ENCODE measurements around the gene MON2. TPM values are rescaled to one million over a fixed set of nuclear protein-coding genes. Genes with fewer than 3 reads are reported as not detected.
"Not testable (repeated sequence)": the region's sequence is repeated elsewhere in the genome, so short reads cannot be mapped to it uniquely, and the experiment has no call there.

Gene MON2
- total RNA-seq (2014; rRNA removed; shearing (Covaris generic); ENCODE audit: low replicate concordance): 16.5 and 32.4 TPM in 2 replicates

GRCh38 chr12:62466594-62467491 lies at the start of gene MON2:
MON2 (plus strand) TSS chr12:62466826; CDS start chr12:62467208, 382 bp downstream.
- peak; percentile 88 for DNase-seq (ENCODE audit: low read depth)
- in situ Hi-C loops (cut with HindIII; ENCODE audit: low pct_unique_long_range_greater_than_20kb, low sequenced_read_pairs): no loop called here

- in situ Hi-C loops (cut with HindIII; ENCODE audit: low pct_unique_long_range_greater_than_20kb, low sequenced_read_pairs): loop anchor here (25.0 kb wide), 1 partner anchor 361 kb away; no protein-coding TSS in a partner anchor
- no peak for DNase-seq (ENCODE audit: low read depth)
Observed at GRCh38 chr12:62426089-62426488, 40.5 kb upstream of the MON2 start.

GRCh38 chr12:62429457-62429856 lies 37.2 kb upstream of the MON2 start:
- DNase-seq (ENCODE audit: low read depth): no peak
- in situ Hi-C loops (cut with HindIII; ENCODE audit: low pct_unique_long_range_greater_than_20kb, low sequenced_read_pairs): loop anchor here (25.0 kb wide), 1 partner anchor 358 kb away; no protein-coding TSS in a partner anchor

- in situ Hi-C loops (cut with HindIII; ENCODE audit: low pct_unique_long_range_greater_than_20kb, low sequenced_read_pairs): loop anchor here (25.0 kb wide), 1 partner anchor 353 kb away; no protein-coding TSS in a partner anchor
- no peak for DNase-seq (ENCODE audit: low read depth)
Observed at GRCh38 chr12:62434494-62435302, 31.9 kb upstream of the MON2 start.

- in situ Hi-C loops (cut with HindIII; ENCODE audit: low pct_unique_long_range_greater_than_20kb, low sequenced_read_pairs): loop anchor here (25.0 kb wide), 1 partner anchor 352 kb away; no protein-coding TSS in a partner anchor
- DNase-seq (ENCODE audit: low read depth): peak; percentile 21
Observed at GRCh38 chr12:62435303-62436163, 31.1 kb upstream of the MON2 start.

GRCh38 chr12:62436164-62436503 lies 30.5 kb upstream of the MON2 start:
- DNase-seq (ENCODE audit: low read depth): no peak
- in situ Hi-C loops (cut with HindIII; ENCODE audit: low pct_unique_long_range_greater_than_20kb, low sequenced_read_pairs): loop anchor here (25.0 kb wide), 1 partner anchor 351 kb away; no protein-coding TSS in a partner anchor

- in situ Hi-C loops (cut with HindIII; ENCODE audit: low pct_unique_long_range_greater_than_20kb, low sequenced_read_pairs): loop anchor here (25.0 kb wide), 1 partner anchor 349 kb away; no protein-coding TSS in a partner anchor
- DNase-seq (ENCODE audit: low read depth): peak; percentile 55
Observed at GRCh38 chr12:62438098-62438692, 28.4 kb upstream of the MON2 start.

GRCh38 chr12:62446754-62447452 lies 19.7 kb upstream of the MON2 start:
- DNase-seq (ENCODE audit: low read depth): no peak
- in situ Hi-C loops (cut with HindIII; ENCODE audit: low pct_unique_long_range_greater_than_20kb, low sequenced_read_pairs): loop anchor here (25.0 kb wide), 1 partner anchor 340 kb away; no protein-coding TSS in a partner anchor

GRCh38 chr12:62448436-62448835 lies 18.2 kb upstream of the MON2 start:
- DNase-seq (ENCODE audit: low read depth): no peak
- in situ Hi-C loops (cut with HindIII; ENCODE audit: low pct_unique_long_range_greater_than_20kb, low sequenced_read_pairs): loop anchor here (25.0 kb wide), 1 partner anchor 339 kb away; no protein-coding TSS in a partner anchor

- DNase-seq (ENCODE audit: low read depth); in situ Hi-C loops (cut with HindIII; ENCODE audit: low pct_unique_long_range_greater_than_20kb, low sequenced_read_pairs): not testable (repeated sequence)
Observed at GRCh38 chr12:62455429-62455828, 11.2 kb upstream of the MON2 start.

GRCh38 chr12:62458626-62459025 lies 8.0 kb upstream of the MON2 start:
- DNase-seq (ENCODE audit: low read depth): no peak
- in situ Hi-C loops (cut with HindIII; ENCODE audit: low pct_unique_long_range_greater_than_20kb, low sequenced_read_pairs): no loop called here

GRCh38 chr12:62459976-62460375 lies 6.7 kb upstream of the MON2 start:
- no peak for DNase-seq (ENCODE audit: low read depth)
- in situ Hi-C loops (cut with HindIII; ENCODE audit: low pct_unique_long_range_greater_than_20kb, low sequenced_read_pairs): no loop called here

- DNase-seq (ENCODE audit: low read depth); in situ Hi-C loops (cut with HindIII; ENCODE audit: low pct_unique_long_range_greater_than_20kb, low sequenced_read_pairs): not testable (repeated sequence)
Observed at GRCh38 chr12:62461171-62461837, 5.3 kb upstream of the MON2 start.

- in situ Hi-C loops (cut with HindIII; ENCODE audit: low pct_unique_long_range_greater_than_20kb, low sequenced_read_pairs); DNase-seq (ENCODE audit: low read depth): not testable (repeated sequence)
Observed at GRCh38 chr12:62463252-62463651, 3.4 kb upstream of the MON2 start.

- DNase-seq (ENCODE audit: low read depth): no peak
- in situ Hi-C loops (cut with HindIII; ENCODE audit: low pct_unique_long_range_greater_than_20kb, low sequenced_read_pairs): no loop called here
Observed at GRCh38 chr12:62466018-62466593, 520 bp upstream of the MON2 start.

GRCh38 chr12:62468397-62468796 lies 1.8 kb downstream of the MON2 start:
- in situ Hi-C loops (cut with HindIII; ENCODE audit: low pct_unique_long_range_greater_than_20kb, low sequenced_read_pairs): no loop called here
- DNase-seq (ENCODE audit: low read depth): no peak
